NCI-H2196 (cell line): ENCODE results near the gene NYAP1.
"Not testable (repeated sequence)": the region's sequence is repeated elsewhere in the genome, so short reads cannot be mapped to it uniquely, and the experiment has no call there.

ENCODE experiments used
- DNase-seq: peaks from one replicate; lab custom pipeline; 2025; ENCODE audit not compliant: unreplicated experiment; lab: John Stamatoyannopoulos, UW

Gene NYAP1

DNA sequence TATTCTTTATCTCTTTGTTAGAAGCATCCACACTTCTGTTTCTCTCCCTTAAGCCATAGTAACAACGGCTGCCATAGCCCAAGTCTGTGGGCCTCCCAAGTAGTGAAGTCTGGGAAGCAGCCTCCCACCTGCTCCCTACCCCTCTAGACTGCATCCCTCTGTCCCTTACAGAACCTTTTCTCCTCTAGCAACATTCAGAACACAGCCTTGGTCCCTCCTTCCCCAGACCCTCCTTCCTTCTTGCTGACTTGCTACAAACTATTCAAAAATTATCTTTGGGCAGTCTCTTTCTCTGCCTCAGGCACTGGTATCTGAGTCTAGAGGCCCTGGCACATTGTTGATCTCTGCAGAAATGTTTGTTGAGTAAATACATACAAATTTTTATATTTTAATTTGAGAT, 2.3 kb upstream of the NYAP1 start:
- no peak for DNase-seq

GRCh38 chr7:100482728-100483089, 1.0 kb upstream of the NYAP1 start:
- DNase-seq = no peak

DNA sequence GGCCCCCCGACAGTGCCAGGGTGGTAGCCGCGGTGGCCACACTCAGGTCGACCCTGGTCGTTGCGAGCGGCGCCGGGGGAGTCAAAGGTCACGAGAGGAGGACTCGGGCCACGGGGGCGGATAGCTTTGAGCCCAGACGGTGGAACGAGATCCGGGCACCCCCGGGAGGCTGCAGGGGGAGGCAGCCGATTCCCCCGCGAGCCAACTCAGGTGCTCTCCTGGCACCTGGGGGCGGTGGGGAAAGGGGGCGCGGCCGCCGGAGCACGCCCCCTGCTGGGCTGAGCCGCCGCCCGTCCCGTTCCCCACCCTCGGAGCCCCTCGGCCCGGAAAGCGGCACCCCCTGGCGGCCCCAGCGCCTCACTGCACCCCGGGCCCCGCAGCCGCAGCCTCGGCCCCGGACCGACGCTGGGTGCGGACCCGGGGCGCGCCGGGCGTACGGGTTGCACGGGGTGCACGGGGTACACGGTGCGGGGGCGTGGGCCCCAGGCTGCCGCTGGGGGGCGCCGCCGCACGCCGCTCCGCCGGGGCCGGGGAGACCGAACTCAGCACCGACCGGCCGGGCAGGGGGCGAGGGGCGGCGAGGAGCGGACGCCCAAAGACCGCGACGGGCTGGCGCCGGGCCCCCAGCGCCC, 521 bp upstream of the NYAP1 start:
- peak; percentile 74 for DNase-seq

- DNase-seq = no peak
Observed at GRCh38 chr7:100484673-100485045, 932 bp downstream of the NYAP1 start.

GRCh38 chr7:100485471-100485876, 1.7 kb downstream of the NYAP1 start:
- no peak for DNase-seq

GRCh38 chr7:100486111-100486636, 2.4 kb downstream of the NYAP1 start:
- no peak for DNase-seq

DNA sequence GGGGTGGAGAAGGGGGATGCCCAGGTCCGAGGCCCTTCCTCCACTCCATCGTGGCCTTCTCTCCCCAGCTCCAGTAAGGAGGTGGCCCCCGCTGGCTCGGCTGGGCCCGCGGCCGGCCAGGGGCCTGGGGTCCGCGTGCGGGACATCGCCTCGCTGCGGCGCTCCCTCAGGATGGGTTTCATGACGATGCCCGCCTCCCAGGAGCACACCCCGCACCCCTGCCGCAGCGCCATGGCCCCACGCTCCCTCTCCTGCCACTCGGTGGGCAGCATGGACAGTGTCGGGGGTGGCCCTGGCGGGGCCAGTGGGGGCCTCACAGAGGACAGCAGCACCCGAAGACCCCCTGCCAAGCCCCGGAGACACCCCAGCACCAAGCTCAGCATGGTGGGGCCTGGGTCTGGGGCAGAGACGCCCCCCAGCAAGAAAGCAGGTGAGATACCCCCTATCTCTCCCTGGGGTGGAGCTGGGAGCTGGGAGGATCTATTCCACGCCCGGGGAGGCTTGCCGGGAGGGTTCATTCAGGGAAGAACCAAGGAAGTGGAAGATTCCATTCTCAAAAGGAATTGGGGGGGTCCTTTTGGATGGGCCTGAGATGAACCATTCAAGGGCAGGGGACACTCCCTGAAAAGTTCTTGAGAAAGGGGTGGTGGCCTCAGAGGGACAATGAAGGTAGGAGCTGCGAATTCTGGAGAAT, 3.2 kb downstream of the NYAP1 start:
- peak; percentile 34 for DNase-seq

DNA sequence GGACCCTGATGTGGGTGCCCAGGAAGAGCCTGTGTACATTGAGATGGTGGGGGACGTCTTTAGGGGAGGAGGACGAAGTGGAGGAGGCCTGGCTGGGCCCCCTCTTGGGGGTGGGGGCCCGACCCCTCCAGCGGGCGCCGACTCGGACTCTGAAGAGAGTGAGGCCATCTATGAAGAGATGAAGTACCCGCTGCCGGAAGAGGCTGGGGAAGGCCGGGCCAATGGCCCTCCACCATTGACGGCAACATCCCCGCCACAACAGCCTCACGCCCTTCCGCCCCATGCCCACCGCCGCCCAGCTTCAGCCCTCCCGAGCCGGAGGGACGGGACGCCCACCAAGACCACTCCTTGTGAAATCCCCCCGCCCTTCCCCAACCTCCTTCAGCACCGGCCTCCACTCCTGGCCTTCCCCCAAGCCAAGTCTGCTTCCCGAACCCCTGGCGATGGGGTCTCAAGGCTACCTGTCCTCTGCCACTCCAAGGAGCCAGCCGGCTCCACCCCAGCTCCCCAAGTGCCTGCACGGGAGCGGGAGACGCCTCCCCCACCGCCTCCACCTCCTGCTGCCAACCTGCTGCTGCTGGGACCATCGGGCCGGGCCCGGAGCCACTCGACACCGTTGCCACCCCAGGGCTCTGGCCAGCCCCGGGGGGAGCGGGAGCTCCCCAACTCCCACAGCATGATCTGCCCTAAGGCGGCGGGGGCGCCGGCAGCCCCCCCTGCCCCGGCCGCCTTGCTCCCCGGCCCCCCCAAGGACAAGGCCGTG, 4.8 kb downstream of the NYAP1 start:
- no peak for DNase-seq

- no peak for DNase-seq
Observed at GRCh38 chr7:100489121-100489520, 5.4 kb downstream of the NYAP1 start.

DNA sequence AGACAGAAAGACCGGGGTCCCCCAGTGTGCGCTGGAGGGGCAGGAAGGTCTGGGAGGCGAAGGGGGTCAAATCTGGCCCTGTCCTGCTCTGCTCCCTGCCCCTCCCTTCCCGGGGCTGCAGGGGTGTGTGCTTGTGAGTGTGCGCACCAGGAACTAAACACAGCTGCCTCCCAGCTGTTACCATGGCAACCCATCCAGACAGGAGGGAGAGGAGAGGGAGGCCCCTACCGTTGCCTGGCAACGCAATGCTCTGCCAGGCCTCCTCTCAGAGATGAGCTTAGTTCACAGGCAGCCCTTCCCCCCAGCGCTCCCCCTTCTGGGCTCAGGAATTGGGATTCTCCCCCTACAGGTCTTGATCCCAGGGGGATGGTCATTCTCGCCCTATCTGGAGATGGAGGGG, 6.1 kb downstream of the NYAP1 start:
- peak; percentile 99 for DNase-seq

- DNase-seq = no peak
Observed at GRCh38 chr7:100490483-100491191, 6.9 kb downstream of the NYAP1 start.

- no peak for DNase-seq
Observed at GRCh38 chr7:100491192-100491578, 7.5 kb downstream of the NYAP1 start.

DNA sequence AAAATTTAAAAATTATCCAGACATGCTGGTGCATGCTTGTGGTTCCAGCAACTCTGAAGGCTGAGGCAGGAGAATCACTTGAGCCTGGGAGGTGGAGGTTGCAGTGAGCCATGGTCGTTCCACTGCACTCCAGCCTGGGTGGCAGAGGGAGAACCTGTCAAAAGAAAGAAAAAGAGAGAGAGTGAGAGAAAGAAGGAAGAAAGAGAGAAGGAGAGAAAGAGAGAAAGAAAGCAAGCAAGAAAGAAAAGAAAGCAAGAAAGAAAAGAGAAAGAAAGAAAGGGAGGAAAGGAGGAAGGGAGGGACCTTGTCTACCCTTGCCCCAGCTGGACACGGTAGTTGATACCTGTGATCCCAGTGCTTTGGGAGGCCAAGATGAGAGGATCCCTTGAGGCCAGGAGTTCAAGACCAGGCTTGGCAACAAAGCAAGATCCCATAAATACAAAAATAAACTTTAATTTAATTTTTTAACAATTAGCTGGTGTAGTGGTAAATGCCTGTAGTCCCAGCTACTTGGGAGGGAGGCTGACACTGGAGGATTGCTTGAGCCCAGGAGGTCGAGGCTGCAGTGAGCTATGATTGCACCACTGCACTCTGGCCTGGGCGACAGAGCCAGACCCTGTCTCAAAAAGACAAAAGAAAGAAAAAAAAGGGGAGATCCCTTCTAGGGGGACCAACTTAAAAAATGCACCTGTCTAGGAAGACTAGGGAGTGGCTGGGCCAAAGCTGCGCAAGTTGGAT, 9.2 kb downstream of the NYAP1 start:
- no peak for DNase-seq

GRCh38 chr7:100493476-100494264, 9.9 kb downstream of the NYAP1 start:
- DNase-seq = no peak

DNA sequence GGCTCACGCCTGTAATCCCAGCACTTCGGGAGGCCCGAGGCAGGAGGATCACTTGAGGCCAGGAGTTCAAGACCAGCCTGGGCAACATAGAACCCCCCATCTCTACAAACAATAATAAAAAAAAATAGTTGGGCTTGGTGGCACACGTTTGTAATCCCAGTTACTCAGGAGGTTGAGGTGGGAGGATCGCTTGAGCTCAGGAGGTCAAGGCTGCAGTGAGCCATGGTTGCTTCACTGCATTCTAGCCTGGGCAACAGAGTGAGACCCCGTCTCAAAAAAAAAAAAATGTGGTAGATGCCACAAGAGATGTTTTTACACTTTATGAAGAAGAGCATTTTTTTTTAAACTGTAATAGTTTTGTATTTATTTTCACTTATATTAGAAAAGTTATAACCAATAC, 12.8 kb downstream of the NYAP1 start:
- DNase-seq = no peak

DNA sequence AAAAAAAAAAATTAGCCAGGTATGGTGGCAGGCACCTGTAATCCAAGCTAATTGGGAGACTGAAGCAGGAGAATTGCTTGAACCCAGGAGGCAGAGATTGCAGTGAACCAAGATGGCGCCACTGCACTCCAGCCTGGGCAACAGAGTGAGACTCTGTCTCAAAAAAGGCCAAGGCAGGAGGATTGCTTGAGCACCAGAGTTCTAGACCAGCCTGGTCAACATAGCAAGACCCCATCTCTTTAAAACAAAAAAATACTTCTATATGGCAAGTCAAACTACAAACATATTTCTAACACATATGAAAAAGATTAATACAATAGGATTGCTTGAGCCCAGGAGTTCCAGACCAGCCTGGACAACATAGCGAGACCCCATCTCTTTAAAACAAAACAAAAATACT, 17.0 kb downstream of the NYAP1 start:
- not testable (repeated sequence) for DNase-seq

DNA sequence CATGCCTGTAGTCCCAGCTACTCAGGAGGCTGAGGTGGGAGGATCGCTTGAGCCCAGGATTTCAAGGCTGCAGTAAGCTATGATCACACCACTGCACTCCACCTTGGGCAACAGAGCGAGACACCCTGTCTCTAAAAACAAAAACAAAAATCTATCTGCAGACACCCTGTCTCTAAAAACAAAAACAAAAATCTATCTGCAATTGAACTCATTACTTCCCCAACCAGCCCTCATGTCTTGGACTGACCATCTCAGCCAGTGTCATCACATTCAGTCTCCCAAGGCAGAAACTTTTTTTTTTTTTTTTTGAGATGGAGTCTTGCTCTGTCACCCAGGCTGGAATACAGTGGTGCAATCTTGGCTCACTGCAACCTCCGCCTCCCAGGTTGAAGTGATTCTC, 20.3 kb downstream of the NYAP1 start:
- DNase-seq = not testable (repeated sequence)

GRCh38 chr7:100504887-100505611, 21.3 kb downstream of the NYAP1 start:
- DNase-seq = no peak

- DNase-seq = no peak
Observed at GRCh38 chr7:100506356-100506923, 22.7 kb downstream of the NYAP1 start.
